GM21515 (cell line): Measurements from ENCODE around the gene FANCC.

Experiments
- ATAC-seq: cut with Tn5 transposase; IDR thresholded peaks from one replicate; pipeline ENCODE4 v1.9.1; 2021; ENCODE audit not compliant: unreplicated experiment

FANCC gene

GRCh38 chr9:95053611-95054570, 263.6 kb downstream of the FANCC start:
- no peak for ATAC-seq

GRCh38 chr9:95049761-95050160, 267.7 kb downstream of the FANCC start:
- no peak for ATAC-seq
